SK-N-SH treated with all-trans-retinoic acid at 6 μM for 48 hours (cell line): Measurements from ENCODE around the gene RAB3GAP2.

Source experiments
- ATAC-seq: fragments of 200-7000 bp; cut with Tn5 transposase; 3 replicates; pipeline ENCODE4 v1.9.1; 2020; ENCODE audit warnings: mild to moderate bottlenecking, moderate library complexity
- ARNTL ChIP-seq: fragments of 450-650 bp; formaldehyde crosslinking; IDR thresholded peaks from 2 replicates; pipeline ENCODE4 v1.5.0; 2020; ENCODE audit warnings: low read depth, mild to moderate bottlenecking, moderate library complexity, borderline replicate concordance
- BACH2 ChIP-seq: fragments of 250-450 bp; sonication (Bioruptor Pico); IDR thresholded peaks from 2 replicates; pipeline ENCODE4 v1.9.0; 2021; ENCODE audit warnings: mild to moderate bottlenecking, borderline replicate concordance
- CSDC2 ChIP-seq: fragments of 250-450 bp; sonication (Bioruptor Pico); IDR thresholded peaks from 2 replicates; pipeline ENCODE4 v1.5.0; 2020; ENCODE audit warnings: mild to moderate bottlenecking, moderate library complexity
- ESRRG ChIP-seq: fragments of 250-450 bp; sonication (Bioruptor Pico); IDR thresholded peaks from 2 replicates; pipeline ENCODE4 v1.6.1; 2021; ENCODE audit warnings: mild to moderate bottlenecking
- GLIS3 ChIP-seq: fragments of 250-450 bp; sonication (Bioruptor Pico); IDR thresholded peaks from 2 replicates; pipeline ENCODE4 v1.5.0; 2020; ENCODE audit warnings: mild to moderate bottlenecking, moderate library complexity
- OSR1 ChIP-seq: fragments of 250-450 bp; sonication (Bioruptor Pico); IDR thresholded peaks from 2 replicates; pipeline ENCODE4 v1.8.0; 2022; ENCODE audit warnings: moderate library complexity, mild to moderate bottlenecking, inconsistent platforms
- RARB ChIP-seq: fragments of 250-450 bp; sonication (Bioruptor Pico); IDR thresholded peaks from 2 replicates; pipeline ENCODE4 v1.8.0; 2021; ENCODE audit warnings: mild to moderate bottlenecking, moderate library complexity
- SNAI2 ChIP-seq: fragments of 250-450 bp; sonication (Bioruptor Pico); IDR thresholded peaks from 2 replicates; pipeline ENCODE4 v1.5.0; 2020; ENCODE audit warnings: mild to moderate bottlenecking, moderate library complexity
- TCF4 ChIP-seq: fragments of 250-450 bp; sonication (Bioruptor Pico); IDR thresholded peaks from 2 replicates; pipeline ENCODE4 v1.8.0; 2021; ENCODE audit warnings: mild to moderate bottlenecking, moderate library complexity, borderline replicate concordance
- TOX ChIP-seq: fragments of 250-450 bp; sonication (Bioruptor Pico); IDR thresholded peaks from 2 replicates; pipeline ENCODE4 v1.8.0; 2021; ENCODE audit warnings: mild to moderate bottlenecking, moderate library complexity, borderline replicate concordance
- ZC3H10 ChIP-seq: fragments of 250-450 bp; sonication (Bioruptor Pico); IDR thresholded peaks from 2 replicates; pipeline ENCODE4 v1.5.1; 2021; ENCODE audit warnings: mild to moderate bottlenecking, moderate library complexity
- ZFP3 ChIP-seq: fragments of 250-450 bp; sonication (Bioruptor Pico); IDR thresholded peaks from 2 replicates; pipeline ENCODE4 v1.5.0; 2020; ENCODE audit warnings: mild to moderate bottlenecking, moderate library complexity
- ZFP30 ChIP-seq: fragments of 450-650 bp; formaldehyde crosslinking; IDR thresholded peaks from 2 replicates; pipeline ENCODE4 v1.5.0; 2022; ENCODE audit warnings: mild to moderate bottlenecking, moderate library complexity
- ZNF565 ChIP-seq: fragments of 450-650 bp; formaldehyde crosslinking; conservative IDR thresholded peaks from 2 replicates; pipeline ENCODE4 v1.5.0; 2020; ENCODE audit warnings: low read depth, mild to moderate bottlenecking, moderate library complexity
- ZNF70 ChIP-seq: fragments of 450-650 bp; formaldehyde crosslinking; IDR thresholded peaks from 2 replicates; pipeline ENCODE4 v1.5.0; 2020; ENCODE audit warnings: mild to moderate bottlenecking, moderate library complexity
- ZNF8 ChIP-seq: fragments of 450-650 bp; formaldehyde crosslinking; IDR thresholded peaks from 2 replicates; pipeline ENCODE4 v1.5.0; 2020; ENCODE audit warnings: mild to moderate bottlenecking, moderate library complexity
- TF ChIP-seq, protein P1 (sequence below): fragments of 250-450 bp; sonication (Bioruptor Pico); IDR thresholded peaks from 2 replicates; pipeline ENCODE4 v1.5.1; 2020; ENCODE audit warnings: low read depth, mild to moderate bottlenecking, moderate library complexity
- TF ChIP-seq, protein P2 (sequence below): fragments of 250-450 bp; sonication (Bioruptor Pico); IDR thresholded peaks from 2 replicates; pipeline ENCODE4 v1.5.1; 2021; ENCODE audit warnings: mild to moderate bottlenecking, moderate library complexity
- TF ChIP-seq, protein P3 (sequence below): fragments of 250-450 bp; sonication (Bioruptor Pico); IDR thresholded peaks from 2 replicates; pipeline ENCODE4 v1.8.0; 2021; ENCODE audit warnings: low read depth, mild to moderate bottlenecking, moderate library complexity, borderline replicate concordance
- TF ChIP-seq, protein P4 (sequence below): fragments of 250-450 bp; sonication (Bioruptor Pico); IDR thresholded peaks from 2 replicates; pipeline ENCODE4 v1.5.0; 2020; ENCODE audit warnings: mild to moderate bottlenecking, moderate library complexity
- TF ChIP-seq, protein P5 (sequence below): fragments of 250-450 bp; sonication (Bioruptor Pico); IDR thresholded peaks from 2 replicates; pipeline ENCODE4 v1.8.0; 2020; ENCODE audit warnings: mild to moderate bottlenecking, moderate library complexity, borderline replicate concordance

The RAB3GAP2 gene

DNA sequence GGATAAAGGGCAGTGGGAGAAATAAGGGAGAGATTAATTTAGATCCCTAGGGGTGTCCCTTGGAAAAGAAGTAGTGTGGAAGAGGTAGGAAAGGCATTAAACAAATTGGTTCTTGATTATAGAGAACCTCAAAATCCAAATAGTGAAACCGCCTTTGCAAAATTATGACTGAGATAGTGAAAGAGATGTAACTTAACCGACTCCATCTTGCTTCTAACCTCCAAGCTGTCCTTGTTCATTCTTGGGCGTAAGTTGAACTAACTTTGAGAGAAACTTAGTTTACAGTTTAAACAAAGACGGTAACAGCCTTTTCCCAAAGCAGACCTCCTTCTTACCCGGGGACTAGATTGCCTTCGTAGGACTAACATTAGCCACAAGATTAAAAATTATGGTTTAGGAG, 3.2 kb upstream of the RAB3GAP2 start:
- TF ChIP-seq, protein P1, sequence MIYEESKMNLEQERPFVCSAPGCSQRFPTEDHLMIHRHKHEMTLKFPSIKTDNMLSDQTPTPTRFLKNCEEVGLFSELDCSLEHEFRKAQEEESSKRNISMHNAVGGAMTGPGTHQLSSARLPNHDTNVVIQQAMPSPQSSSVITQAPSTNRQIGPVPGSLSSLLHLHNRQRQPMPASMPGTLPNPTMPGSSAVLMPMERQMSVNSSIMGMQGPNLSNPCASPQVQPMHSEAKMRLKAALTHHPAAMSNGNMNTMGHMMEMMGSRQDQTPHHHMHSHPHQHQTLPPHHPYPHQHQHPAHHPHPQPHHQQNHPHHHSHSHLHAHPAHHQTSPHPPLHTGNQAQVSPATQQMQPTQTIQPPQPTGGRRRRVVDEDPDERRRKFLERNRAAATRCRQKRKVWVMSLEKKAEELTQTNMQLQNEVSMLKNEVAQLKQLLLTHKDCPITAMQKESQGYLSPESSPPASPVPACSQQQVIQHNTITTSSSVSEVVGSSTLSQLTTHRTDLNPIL (CRISPR knock-in tag) = no peak
- TF ChIP-seq BACH2 (CRISPR knock-in tag) = no peak
- TF ChIP-seq, protein P2, sequence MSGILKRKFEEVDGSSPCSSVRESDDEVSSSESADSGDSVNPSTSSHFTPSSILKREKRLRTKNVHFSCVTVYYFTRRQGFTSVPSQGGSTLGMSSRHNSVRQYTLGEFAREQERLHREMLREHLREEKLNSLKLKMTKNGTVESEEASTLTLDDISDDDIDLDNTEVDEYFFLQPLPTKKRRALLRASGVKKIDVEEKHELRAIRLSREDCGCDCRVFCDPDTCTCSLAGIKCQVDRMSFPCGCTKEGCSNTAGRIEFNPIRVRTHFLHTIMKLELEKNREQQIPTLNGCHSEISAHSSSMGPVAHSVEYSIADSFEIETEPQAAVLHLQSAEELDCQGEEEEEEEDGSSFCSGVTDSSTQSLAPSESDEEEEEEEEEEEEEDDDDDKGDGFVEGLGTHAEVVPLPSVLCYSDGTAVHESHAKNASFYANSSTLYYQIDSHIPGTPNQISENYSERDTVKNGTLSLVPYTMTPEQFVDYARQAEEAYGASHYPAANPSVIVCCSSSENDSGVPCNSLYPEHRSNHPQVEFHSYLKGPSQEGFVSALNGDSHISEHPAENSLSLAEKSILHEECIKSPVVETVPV (CRISPR knock-in tag) = no peak
- TF ChIP-seq SNAI2 (CRISPR knock-in tag) = no peak
- TF ChIP-seq ZFP3 = no peak
- TF ChIP-seq, protein P3, sequence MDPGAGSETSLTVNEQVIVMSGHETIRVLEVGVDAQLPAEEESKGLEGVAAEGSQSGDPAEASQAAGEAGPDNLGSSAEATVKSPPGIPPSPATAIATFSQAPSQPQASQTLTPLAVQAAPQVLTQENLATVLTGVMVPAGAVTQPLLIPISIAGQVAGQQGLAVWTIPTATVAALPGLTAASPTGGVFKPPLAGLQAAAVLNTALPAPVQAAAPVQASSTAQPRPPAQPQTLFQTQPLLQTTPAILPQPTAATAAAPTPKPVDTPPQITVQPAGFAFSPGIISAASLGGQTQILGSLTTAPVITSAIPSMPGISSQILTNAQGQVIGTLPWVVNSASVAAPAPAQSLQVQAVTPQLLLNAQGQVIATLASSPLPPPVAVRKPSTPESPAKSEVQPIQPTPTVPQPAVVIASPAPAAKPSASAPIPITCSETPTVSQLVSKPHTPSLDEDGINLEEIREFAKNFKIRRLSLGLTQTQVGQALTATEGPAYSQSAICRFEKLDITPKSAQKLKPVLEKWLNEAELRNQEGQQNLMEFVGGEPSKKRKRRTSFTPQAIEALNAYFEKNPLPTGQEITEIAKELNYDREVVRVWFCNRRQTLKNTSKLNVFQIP (CRISPR knock-in tag) = no peak
- no peak for TF ChIP-seq ZFP30 (CRISPR knock-in tag)
- TF ChIP-seq, protein P4, sequence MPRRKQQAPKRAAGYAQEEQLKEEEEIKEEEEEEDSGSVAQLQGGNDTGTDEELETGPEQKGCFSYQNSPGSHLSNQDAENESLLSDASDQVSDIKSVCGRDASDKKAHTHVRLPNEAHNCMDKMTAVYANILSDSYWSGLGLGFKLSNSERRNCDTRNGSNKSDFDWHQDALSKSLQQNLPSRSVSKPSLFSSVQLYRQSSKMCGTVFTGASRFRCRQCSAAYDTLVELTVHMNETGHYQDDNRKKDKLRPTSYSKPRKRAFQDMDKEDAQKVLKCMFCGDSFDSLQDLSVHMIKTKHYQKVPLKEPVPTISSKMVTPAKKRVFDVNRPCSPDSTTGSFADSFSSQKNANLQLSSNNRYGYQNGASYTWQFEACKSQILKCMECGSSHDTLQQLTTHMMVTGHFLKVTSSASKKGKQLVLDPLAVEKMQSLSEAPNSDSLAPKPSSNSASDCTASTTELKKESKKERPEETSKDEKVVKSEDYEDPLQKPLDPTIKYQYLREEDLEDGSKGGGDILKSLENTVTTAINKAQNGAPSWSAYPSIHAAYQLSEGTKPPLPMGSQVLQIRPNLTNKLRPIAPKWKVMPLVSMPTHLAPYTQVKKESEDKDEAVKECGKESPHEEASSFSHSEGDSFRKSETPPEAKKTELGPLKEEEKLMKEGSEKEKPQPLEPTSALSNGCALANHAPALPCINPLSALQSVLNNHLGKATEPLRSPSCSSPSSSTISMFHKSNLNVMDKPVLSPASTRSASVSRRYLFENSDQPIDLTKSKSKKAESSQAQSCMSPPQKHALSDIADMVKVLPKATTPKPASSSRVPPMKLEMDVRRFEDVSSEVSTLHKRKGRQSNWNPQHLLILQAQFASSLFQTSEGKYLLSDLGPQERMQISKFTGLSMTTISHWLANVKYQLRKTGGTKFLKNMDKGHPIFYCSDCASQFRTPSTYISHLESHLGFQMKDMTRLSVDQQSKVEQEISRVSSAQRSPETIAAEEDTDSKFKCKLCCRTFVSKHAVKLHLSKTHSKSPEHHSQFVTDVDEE (CRISPR knock-in tag) = no peak
- TF ChIP-seq ZC3H10 (CRISPR knock-in tag) = no peak
- no peak for TF ChIP-seq ESRRG (CRISPR knock-in tag)
- TF ChIP-seq CSDC2 (CRISPR knock-in tag) = no peak
- no peak for TF ChIP-seq ZNF8 (CRISPR knock-in tag)
- TF ChIP-seq TOX = no peak
- TF ChIP-seq ARNTL (CRISPR knock-in tag) = no peak
- no peak for TF ChIP-seq ZNF70
- TF ChIP-seq RARB (CRISPR knock-in tag) = no peak
- TF ChIP-seq ZNF565 (CRISPR knock-in tag) = no peak
- ATAC-seq = no peak

DNA sequence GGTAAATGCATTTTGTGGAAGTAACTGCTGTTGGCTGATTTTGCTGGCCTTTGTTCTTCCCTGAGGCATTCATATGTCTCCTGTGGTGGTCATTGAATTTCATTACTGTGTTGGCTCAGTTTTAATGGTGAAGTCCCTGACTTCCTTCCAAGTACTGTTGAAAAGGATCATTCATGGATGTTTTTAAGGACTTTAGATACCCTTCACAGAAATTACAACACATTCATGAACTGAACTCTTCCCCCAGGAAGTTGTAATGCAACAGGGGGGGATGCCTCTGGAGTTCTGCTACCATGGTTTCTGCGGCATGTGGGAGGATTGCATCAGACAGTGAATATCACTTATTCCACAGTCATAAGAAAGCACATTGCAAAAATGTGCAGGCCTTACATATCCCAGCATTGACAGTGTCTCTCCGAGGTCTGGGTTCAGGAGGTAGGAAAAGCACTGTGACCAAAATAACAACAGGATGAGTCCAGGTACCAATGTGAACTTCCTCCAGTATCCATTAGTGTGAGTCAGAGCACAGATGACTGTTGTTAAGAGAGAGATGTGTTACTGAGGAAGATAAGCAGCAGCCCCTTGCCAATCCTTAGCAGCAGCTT, 2.1 kb upstream of the RAB3GAP2 start:
- TF ChIP-seq ESRRG (CRISPR knock-in tag) = no peak
- TF ChIP-seq, protein P2 (CRISPR knock-in tag) = no peak
- TF ChIP-seq ZFP3 = no peak
- TF ChIP-seq TOX = no peak
- TF ChIP-seq, protein P5, sequence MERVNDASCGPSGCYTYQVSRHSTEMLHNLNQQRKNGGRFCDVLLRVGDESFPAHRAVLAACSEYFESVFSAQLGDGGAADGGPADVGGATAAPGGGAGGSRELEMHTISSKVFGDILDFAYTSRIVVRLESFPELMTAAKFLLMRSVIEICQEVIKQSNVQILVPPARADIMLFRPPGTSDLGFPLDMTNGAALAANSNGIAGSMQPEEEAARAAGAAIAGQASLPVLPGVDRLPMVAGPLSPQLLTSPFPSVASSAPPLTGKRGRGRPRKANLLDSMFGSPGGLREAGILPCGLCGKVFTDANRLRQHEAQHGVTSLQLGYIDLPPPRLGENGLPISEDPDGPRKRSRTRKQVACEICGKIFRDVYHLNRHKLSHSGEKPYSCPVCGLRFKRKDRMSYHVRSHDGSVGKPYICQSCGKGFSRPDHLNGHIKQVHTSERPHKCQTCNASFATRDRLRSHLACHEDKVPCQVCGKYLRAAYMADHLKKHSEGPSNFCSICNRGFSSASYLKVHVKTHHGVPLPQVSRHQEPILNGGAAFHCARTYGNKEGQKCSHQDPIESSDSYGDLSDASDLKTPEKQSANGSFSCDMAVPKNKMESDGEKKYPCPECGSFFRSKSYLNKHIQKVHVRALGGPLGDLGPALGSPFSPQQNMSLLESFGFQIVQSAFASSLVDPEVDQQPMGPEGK (CRISPR knock-in tag) = no peak
- TF ChIP-seq, protein P3 (CRISPR knock-in tag) = no peak
- no peak for TF ChIP-seq CSDC2 (CRISPR knock-in tag)
- no peak for TF ChIP-seq TCF4 (CRISPR knock-in tag)
- TF ChIP-seq GLIS3 (CRISPR knock-in tag) = no peak
- no peak for TF ChIP-seq OSR1
- ATAC-seq = no peak
